Measurements from ENCODE around the gene SHD.

GRCh38 chr19:4338441-4339355 is 59.6 kb downstream of the SHD start, which contains the start of gene STAP2:
- no peak for TF ChIP-seq CTCF (IDR thresholded peaks at IDR 0.05)
- TF ChIP-seq POLR2AphosphoS5 (IDR thresholded peaks at IDR 0.05) = no peak
- TF ChIP-seq POLR2A (IDR thresholded peaks at IDR 0.05) = no peak
